ENCODE results near the gene SUCO.

DNA sequence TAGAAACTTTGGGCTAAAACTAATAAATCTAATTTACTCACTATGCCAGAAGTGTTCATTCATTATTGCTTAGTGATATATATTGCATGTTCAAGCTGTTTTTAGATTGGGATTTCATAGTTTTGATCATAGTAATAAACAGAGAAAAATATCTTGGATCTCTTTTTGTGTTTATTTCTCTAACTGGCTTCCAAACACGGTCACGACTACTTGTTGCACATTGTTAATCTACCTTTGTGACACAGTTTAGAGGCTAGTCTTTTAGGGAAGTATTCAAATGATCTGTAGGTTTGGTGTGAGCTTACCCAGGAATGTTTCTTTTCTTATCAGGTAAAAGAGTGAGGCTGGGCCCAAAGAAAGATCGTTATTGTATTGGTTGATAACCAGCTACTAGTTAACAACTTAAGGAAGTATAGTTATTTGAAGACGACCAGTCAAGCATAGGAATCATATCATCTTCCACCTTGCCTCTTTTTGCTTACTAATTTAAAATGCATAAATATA lies 75.2 kb downstream of the SUCO start:
- TF ChIP-seq, protein P1, sequence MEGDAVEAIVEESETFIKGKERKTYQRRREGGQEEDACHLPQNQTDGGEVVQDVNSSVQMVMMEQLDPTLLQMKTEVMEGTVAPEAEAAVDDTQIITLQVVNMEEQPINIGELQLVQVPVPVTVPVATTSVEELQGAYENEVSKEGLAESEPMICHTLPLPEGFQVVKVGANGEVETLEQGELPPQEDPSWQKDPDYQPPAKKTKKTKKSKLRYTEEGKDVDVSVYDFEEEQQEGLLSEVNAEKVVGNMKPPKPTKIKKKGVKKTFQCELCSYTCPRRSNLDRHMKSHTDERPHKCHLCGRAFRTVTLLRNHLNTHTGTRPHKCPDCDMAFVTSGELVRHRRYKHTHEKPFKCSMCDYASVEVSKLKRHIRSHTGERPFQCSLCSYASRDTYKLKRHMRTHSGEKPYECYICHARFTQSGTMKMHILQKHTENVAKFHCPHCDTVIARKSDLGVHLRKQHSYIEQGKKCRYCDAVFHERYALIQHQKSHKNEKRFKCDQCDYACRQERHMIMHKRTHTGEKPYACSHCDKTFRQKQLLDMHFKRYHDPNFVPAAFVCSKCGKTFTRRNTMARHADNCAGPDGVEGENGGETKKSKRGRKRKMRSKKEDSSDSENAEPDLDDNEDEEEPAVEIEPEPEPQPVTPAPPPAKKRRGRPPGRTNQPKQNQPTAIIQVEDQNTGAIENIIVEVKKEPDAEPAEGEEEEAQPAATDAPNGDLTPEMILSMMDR (IDR thresholded peaks at IDR 0.05; ENCODE audit: low read depth, low read length): no peak
- TF ChIP-seq EZH2phosphoT487 (IDR thresholded peaks at IDR 0.05; ENCODE audit: low read depth): no peak
